Activated effector memory CD4-positive, alpha-beta T cell treated with anti-CD3 and anti-CD28 coated beads, Interleukin-2, amount 50 U/mL, for 16 hours (primary cell): Measurements from ENCODE around the gene PPP1R12C.
A peak's percentile ranks its signal among the peaks of the same experiment; 100 is the strongest.
"Not testable (repeated sequence)": the region's sequence is repeated elsewhere in the genome, so short reads cannot be mapped to it uniquely, and the experiment has no call there.

Experiments
- DNase-seq: peaks from one replicate; pipeline ENCODE4 v3.0.0-alpha.2; 2020

The PPP1R12C gene

DNA sequence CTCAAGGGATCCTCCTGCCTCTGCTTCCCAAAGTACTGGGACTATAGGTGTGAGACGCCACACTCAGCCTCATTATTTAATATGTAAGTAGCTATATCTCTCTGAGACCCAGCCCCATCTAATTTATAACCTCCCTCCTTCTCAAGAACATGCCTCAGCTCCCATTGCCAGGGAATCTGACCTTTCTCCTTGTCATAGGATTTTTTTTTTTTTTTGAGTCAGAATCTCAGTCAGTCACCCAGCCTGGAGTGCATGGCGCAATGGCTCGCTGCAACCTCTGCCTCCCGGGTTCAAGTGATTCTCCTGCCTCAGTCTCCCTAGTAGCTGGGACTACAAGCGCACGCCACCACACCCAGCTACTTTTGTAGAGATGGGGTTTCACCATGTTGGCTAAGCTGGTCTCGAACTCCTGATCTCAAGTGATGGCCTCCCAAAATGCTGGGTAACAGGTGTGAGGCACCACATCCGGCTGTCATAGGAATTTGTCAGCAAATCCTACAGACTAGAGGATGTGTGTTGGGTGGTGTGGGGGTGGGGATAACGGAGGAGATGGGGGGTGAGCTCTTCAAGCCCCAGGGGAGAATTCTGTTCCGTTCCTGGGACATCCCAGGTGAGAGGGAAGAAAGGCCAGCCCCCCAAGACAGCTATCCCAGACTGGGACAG, 46.8 kb downstream of the PPP1R12C start:
- no peak for DNase-seq

DNA sequence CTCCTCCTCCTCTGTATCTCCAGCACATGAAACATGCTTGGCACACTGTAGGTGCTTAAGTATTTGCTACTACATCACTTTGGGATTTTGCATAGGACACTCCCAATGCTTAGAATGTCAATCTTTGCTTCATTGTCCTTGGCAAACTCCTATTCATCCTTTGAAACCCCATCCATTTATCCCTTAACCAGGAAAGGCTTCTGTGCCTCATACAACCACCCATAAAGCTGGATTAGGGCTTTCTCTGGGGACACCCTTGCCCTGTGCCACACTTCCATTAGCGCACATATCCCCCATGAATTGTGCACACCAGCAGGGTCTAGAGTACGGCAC, 47.6 kb downstream of the PPP1R12C start:
- no peak for DNase-seq

DNA sequence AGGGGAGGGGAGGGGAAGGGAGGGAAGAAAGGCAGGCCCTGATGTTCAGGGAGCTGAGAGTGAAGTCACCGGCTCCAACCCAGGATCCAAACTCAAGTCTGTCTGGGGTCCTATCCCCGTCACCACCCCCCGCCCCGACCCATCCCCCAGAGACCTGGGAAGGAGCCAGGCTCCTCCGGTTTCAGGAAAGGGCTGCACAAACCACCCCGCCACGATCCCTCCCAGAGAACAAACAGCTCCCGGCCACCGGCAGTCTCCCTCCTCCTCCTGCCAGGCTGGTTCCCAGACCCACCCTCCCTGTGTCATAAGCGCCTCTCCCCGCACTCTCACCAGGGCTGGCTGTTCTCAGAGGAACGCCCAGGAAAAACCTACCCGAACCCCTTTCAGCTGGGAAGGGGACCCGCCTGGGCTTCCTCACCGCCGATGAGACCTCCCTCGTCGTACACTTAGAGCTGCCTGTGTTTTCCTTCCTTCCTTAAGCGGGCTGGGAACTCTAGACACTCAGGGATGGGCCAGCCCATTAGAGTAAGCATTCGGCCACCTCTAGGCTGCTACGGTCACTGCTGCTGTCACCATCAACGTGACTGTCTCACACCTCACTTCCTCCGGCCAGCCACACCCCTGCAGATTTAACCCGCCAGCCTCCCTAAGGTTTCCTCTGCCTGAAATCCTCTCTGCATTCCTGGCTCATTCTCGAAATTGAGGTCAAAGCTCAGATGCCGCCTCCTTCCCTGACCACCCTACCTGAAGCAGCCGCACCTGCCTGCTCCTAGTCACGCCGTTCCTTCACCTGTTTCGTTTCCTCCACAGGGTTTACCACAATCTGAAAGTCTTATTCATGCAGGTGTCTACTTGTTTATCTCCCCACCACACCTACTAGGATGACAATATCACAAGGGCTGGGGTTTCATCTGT, 48.2 kb downstream of the PPP1R12C start:
- no peak for DNase-seq

DNA sequence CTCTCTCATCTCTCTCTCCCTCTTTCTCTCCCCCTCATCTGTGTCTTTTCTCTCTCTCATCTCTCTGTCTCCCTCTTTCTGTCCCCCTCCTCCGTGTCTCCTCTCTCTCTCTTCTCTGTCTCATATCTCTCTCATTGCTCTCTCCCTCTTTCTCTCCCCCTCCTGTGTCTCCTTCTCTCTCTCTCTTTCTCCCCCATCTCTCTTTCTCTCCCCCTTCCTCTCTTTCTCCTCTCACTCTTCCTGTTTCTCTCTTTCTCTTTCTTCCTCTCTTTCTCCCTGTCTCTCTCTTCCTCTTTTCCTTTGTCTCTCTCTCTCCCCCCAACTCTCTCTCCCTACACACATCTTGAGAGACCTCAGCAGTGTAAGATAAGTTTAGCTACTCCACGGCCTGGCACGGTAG, 49.6 kb downstream of the PPP1R12C start:
- DNase-seq: no peak

DNA sequence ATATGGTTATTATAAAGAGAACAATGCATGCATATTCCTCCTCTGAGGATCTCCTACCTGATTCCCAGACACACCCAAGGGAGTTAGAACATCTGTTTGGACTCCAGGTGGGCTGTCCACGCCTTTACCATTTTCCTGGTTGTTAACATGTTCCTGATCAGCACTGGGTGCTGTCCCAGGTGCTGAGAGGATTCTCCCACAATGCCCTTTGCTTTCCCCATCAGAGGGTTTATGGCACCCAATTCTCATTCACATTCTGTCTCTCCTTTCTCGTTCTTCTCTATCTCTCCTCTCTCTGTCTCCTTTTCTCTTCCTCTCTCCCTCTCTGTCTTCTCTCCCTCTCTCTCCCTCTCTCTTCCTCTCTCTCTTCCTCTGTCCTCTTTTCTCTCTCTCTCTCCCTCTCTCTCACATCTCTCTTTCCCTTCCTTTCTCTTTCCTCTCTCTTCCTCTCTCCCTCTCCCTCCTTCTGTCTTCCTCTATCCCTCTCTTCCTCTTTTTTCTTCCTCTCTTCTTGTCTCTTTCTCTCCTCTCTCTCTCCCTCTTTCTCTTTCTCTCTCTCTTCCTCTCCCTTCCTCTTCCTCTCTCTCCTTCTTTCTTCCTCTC, 51.2 kb downstream of the PPP1R12C start:
- DNase-seq: no peak

DNA sequence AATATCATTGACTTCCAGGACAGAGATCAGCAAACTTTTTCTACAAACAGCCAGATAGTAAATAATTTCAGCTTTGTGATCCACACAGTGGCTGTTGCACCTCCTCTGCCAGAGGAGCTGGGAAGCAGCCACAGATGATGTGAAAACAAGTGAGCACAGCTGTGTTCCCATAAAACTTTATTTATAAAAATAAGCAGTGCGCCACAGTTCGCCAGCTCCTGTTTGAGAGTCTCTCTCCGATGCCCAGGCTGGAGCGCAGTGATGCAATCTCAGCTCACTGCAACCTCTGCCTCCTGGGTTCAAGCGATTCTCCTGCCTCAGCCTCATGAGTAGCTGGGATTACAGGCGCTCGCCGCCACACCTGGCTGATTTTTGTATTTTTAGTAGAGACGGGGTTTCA, 51.9 kb downstream of the PPP1R12C start:
- not testable (repeated sequence) for DNase-seq

DNA sequence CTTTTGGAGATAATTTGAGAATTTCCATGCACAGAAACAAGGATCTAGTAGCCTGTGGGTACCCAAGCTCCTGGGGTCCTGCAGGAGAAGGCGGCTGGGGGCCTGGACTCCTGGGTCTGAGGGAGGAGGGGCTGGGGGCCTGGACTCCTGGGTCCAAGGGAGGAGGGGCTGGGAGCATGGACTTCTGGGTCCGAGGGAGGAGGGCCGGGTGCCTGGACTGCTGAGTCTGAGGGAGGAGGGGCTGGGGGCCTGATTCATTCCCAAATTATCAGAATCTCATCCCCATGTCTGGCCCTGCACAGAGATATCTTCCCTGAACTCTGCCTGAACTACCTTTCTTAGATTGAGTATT, 54.0 kb downstream of the PPP1R12C start:
- no peak for DNase-seq

DNA sequence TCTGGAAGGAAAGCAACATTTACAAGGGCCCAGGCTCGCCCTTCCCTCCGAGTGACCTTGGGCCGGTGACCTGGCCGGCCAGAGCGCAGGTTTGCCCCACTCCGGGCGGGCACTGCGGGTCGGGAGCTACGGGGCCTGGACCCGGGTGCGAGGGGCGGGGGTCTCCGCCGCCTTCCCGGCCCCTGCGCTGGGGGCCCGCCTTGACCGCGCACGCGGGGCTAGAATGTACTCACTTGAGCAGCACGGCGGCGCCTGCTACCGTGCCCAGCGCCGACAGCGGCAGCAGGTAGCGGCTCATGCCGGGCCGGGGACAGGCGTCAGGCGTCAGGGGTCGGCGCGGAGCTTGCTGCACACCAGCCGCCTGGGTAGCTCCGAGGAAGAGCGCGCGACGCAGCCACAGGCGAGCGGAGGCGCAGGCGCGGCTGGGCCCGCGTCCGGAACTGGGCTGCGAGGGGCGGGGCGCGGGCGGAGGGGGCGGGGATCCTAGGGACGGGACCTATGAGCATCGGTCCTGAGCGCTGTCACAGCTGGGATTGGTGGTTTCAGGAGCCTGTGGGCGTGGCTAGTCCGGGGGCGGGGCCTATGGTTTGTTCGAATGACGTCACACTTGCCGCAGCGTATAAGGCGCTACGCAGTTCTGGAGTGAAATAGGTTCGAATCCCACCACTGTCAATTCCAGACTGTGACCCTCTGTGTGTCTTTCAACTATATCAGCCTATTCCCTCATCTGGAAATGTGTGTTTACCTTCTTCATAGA, 54.5 kb downstream of the PPP1R12C start, which contains the start of gene RDH13:
TSS of gene RDH13 (minus strand) at position 414 of the 757 bp plus-strand sequence. CDS start at position 298, 116 bp downstream.
- DNase-seq: peak; percentile 99

DNA sequence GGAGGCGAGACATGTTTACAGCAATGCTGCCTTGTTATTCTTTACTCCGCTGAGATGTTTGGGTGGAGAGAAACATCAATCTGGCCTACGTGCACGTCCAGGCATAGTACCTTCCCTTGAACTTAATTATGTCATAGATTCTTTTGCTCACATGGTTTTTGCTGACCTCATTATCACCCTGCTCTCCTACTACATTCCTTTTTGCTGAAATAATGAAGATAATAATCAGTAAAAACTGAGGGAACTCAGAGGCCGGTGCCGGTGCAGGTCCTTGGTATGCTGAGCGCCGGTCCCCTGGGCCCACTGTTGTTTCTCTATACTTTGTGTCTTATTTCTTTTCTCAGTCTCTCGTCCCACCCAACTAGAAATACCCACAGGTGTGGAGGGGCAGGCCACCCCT, 57.1 kb downstream of the PPP1R12C start:
- DNase-seq: not testable (repeated sequence)

DNA sequence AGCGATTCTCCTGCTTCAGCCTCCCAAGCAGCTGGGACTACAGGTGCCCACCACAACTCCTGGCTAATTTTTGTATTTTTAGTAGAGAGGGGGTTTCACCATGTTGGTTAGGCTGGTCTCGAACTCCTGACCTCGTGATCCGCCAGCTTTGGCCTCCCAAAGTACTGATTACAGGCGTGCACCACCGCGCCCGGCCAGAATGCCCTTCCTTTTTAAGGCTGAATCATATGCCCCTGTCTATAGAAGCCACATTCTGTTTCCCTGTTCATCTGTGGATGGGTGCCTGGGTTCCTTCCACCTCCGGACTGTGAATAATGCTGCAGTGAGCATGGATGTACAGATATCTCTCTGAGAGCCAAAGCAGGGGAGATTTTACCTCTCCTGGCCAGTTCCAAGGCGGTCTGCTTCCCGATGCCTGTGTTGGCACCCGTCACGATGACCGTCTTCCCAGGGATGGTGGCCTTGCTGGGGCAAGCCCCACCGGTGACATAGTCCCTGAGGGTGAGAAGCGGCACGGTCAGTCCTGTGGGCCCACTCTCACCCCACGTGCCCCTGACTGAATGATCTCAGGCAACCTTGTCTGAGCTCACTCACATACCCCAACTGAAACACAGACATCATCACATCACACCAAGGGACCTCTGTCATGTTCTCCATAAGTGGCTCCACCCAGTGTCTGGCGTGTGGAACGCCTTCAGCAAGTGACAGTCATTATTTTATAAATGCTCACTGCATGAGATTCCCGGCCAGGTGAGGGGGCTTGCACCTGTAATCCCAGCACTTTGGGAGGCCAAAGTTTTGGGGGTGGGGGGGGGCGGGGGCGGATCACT, 58.4 kb downstream of the PPP1R12C start:
- DNase-seq: no peak

DNA sequence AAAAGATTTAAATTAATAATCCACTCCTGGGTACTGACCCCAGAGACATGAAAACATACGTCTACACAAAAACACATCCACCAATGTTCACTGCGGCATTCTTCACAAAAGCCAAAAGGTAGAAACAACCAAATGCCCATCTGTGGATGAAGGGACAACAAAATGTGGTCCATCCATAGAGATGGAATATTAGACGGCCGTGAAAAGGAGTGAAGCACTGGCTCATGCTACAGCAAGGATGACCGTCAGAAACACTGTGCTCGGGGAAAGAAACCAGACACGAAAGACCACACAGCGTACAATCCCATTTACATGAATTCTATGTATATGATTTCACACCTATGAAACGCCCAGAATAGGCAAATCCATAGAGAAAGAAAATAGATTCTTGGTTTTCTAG, 60.6 kb downstream of the PPP1R12C start:
- DNase-seq: no peak

DNA sequence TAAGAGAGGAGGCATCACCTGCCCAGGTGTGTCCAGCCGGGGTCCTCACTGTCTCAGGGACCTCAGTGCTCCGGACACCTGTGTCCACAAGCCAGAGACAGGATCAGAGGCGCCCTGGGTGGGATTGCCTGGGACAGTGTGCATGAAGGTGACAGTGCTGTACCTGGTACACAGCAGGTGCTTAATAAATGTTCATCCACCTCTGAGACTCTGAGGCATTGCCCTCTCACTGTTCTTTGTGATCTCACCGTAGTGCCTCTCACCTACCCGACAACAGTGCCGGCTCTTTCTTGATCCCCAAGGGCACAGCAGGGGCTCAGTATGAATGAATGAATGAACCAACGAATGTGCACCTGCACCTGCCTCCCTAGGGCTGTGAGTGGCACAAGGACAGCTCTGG, 63.7 kb downstream of the PPP1R12C start:
- no peak for DNase-seq

DNA sequence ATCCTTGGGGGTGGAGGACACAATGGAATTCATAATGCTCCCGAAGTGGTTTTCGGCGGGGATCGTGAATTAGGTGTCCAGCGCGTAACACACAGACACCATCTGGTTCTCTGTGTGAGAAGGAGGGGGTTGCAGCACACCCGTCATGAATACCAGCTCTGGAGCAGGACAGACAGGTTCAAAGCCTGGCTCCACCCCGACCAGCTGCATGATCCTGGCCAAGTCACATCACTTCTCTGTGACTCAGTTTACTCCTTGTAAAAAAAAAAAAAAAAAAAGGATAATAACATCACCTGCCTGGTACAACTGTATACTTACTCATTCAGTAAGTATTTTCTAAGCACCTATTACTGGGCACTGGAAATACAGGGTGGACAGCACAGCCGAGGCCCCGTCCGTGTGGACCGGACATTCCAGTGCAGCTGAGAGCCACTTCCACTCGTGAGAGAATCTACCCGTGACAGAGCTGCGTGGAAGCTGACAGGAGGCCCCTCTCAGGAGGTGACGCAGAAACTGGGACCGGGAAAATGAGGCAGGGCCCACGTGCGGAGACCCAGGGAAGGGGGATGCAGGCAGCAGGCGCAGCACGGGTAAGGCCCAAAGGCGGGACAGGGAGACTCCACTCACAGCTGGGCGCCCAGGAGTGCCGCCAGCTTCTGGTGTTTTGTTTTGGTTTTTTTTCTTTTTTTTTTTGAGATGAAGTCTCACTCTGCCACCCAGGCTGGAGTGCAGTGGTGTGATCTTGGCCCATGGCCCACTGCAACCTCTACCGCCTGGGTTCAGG, 66.5 kb downstream of the PPP1R12C start:
- DNase-seq: no peak

DNA sequence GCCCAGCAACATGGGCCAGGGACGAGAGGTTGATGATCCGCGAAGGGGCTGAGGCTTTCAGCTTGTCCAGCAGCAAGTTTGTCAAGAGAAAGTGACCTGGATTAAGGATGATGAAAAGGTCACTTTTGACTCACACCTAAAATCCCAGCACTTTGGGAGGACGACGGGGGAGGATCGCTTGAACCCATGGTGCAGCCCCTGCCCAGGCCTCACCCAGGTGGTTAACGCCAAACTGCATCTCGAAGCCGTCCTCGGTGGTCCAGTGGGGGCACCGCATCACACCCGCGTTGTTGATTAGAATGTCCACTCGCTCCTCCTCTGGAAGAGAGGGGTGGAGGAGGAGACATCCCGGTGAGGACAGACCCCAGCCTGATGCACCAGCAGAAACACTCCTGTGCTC, 69.0 kb downstream of the PPP1R12C start:
- DNase-seq: no peak

DNA sequence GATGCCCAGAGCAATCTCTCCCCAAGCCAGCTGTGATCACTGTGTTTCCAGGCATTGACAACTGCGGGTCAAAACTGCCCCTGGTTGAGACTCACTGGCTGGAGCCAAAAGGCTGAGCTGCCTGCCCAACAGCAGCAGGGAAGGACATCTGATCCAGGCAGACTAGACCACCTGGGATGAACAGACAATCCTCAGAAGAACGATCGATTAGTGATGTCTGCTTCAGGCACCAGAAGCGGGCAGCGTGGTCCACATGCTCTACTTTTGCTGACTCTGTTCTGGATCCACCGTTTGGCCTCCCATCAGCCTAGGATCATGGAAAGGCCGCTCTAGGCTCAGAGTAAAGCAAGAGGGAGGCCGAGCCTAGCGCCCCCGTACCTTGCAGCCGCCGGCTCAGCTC, 69.5 kb downstream of the PPP1R12C start:
- DNase-seq: no peak

DNA sequence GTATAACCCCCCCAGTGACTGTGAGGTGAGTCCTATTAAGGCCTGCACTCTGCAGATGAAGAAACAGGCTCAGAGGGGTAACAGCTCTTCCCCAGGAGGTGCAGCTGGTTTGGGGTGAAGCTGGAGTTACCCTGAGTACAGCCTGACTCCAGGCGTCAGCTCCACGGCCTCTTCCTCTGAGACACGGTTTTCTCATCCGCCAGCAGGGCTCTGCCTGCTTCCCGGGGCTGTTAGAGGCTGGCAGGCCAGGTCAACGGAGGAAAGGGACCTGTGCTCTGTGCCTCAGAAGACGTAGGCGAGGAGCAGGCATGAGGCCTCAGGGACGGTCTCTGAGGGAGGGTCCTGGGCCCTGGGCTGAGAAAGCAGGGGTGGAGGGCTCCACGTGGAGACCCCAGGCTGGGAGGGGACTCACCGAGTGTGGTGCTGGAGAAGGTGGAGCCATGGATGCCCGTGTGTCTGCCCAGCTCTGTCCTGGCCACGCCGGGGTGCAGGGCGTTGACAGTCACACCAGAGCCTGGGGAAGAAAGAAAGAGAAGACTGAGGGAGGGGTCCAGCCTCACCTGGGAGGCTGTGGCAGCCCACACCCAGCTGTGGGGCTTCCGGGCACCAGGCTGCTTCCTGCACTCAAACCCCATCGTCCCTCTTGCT, 70.3 kb downstream of the PPP1R12C start:
- no peak for DNase-seq

DNA sequence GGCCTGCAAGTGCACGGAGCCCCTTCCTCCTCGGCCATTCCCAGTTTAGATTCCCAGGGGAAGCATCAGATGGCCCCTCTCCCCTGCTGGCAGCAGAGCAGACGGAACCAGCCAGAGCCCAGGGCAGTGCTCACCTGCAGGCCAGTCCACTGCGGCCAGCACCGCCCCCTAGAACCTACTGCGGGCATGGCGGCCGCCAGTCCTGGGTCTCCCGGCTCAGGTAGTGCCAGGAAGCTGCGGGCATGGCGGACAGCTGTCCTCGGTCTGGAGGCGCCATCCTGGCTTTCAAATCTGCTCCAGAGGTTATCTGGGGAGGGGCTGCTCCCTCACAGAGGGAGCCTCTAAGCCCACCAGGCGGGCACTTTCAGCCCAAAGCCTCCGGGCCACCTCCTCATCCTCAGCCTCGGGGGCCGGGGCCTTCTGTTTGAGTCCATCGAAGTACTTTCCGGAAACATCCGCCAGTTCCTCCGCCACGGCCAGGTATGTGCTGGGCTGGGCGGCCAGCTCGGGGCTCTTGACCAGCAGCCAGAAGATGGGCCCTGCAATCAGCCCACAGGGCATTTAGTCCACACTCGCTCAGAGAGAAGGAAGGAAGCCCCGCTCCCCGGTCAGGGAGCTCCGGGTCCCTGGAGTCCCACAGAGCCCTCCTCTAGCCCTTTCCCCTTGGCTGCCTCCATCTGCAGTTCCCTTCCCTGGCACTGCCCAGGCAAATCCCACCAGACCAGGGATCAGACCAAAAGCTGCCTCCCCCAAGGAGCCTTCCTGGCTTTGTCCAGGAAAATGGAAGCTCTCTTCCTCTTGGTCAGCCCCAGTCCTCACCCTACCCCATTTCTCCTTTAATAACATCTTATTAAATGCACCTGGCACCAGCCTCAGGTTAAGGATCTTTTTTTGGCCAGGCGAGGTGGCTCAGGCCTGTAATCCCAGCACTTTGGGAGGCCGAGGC, 72.4 kb downstream of the PPP1R12C start:
- DNase-seq: no peak

DNA sequence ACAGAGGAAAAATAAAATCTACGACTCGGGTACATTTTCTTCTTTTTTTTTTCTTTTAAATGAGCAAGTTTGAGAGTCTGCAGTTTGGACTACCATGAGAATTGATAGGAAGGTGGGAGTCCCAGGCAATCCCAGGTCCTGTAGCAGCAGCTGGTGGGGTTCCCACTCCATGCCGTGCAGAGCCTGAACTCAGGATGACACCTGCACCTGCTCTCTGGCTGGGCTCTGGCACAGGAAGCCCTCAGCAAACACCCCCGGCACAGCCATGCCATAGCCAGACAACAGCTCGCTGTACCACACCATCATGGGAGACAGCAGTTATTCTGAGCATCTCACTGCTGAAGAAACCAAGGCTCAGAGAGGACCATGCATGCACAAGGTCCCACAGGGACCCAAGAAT, 73.2 kb downstream of the PPP1R12C start:
- no peak for DNase-seq

DNA sequence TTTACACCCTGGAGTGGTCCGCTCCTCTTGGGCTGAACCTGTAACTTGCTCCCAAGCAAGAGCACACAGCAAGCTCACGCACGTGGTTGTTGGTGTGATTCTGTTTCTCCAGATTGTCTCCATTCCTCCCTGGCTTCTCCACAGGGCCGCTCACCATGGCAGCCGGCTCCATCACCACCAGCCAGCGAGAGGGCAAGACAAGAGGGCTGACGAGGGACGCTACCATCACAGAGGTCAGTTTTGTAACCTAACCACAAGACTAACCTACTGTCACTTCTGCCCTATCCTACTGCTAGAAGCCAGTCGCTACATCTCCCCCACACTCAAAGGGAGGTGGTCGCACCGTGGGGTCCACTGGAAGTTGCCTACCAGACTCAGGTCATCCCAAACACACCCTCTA, 74.7 kb downstream of the PPP1R12C start:
- DNase-seq: no peak

DNA sequence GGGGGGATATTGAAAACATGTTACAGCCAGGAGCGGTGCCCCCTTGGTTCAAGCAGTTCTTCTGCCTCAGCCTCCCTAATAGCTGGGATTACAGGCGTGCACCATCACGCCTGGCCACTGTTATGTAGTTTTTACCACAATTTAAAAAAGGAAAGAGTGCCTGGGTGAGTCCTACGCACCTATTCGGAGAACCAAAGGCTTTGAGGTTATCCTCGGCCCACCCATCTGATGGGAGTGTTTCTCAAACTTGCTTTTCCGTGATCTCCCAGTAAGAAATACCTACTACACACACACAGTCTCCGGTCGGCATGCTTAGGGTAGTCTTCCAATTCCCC, 75.1 kb downstream of the PPP1R12C start:
- no peak for DNase-seq
